ENCODE data around the gene ROR1. TPM values are rescaled to one million over a fixed set of nuclear protein-coding genes. Genes with fewer than 3 reads are reported as not detected.

The ROR1 gene
- total and polyA plus RNA-seq, 12 donors, result 2.9 to 36.2 (median 15.3) TPM

DNA sequence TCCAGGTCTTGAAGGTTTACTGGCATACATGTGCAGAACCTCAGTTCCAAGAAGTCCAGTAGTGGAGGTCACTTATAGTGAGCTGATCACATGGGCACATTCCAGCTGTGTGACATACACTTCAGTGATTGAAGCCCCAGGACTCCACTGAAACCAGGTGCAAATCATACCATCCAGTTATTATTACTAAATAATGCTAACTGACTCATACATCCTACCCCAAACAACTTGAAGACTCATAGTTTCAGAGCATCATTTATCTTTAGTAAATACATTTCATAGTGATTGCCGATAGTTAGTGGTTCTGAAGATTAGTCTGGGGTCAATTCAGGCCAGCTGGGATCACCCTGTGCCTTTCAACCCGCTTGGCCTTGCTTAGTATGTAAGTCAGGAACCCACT, 291.8 kb downstream of the ROR1 start:
- TF ChIP-seq, protein P1, sequence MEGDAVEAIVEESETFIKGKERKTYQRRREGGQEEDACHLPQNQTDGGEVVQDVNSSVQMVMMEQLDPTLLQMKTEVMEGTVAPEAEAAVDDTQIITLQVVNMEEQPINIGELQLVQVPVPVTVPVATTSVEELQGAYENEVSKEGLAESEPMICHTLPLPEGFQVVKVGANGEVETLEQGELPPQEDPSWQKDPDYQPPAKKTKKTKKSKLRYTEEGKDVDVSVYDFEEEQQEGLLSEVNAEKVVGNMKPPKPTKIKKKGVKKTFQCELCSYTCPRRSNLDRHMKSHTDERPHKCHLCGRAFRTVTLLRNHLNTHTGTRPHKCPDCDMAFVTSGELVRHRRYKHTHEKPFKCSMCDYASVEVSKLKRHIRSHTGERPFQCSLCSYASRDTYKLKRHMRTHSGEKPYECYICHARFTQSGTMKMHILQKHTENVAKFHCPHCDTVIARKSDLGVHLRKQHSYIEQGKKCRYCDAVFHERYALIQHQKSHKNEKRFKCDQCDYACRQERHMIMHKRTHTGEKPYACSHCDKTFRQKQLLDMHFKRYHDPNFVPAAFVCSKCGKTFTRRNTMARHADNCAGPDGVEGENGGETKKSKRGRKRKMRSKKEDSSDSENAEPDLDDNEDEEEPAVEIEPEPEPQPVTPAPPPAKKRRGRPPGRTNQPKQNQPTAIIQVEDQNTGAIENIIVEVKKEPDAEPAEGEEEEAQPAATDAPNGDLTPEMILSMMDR (IDR thresholded peaks at IDR 0.05), result no peak
- DNase-seq, result no peak
- H3K4me3 ChIP-seq, result no peak overlapping the region
- peaks cover 0 to 28% (median 0%) of the 10 kb centered on the region in 9 donors for H3K4me1 ChIP-seq
- intact Hi-C loops (cut with DNase I), result no loop called here
- H3K9me3 ChIP-seq, result no peaks in the 10 kb centered on the region
- no peaks in the 10 kb centered on the region for H3K36me3 ChIP-seq
- WGBS, 2 donors, result 93% methylated on average over 2 of the region's 2 CpGs
- H3K27ac ChIP-seq, result no peak overlapping the region
- no peak for ATAC-seq
- H3K27me3 ChIP-seq, result no peaks in the 10 kb centered on the region

GRCh38 chr1:64072089-64072793, 298.4 kb downstream of the ROR1 start:
- no peaks in the 10 kb centered on the region for H3K9me3 ChIP-seq
- H3K4me1 ChIP-seq, result peaks cover 6 to 71% (median 32%) of the 10 kb centered on the region in 9 donors
- TF ChIP-seq, protein P1 (IDR thresholded peaks at IDR 0.05), result no peak
- DNase-seq (no peak), ATAC-seq (peak in 7 of 8 donors; percentile 30 to 85 (median 69))
- H3K27ac ChIP-seq, result peak overlapping the region in 6 of 10 donors; percentile 30 to 74 (median 58)
- 36 to 39% methylated on average over 5 of the region's 5 CpGs for WGBS, 2 donors
- H3K36me3 ChIP-seq, result no peaks in the 10 kb centered on the region
- no peak overlapping the region for H3K4me3 ChIP-seq
- intact Hi-C loops (cut with DNase I), result no loop called here
- no peaks in the 10 kb centered on the region for H3K27me3 ChIP-seq

- intact Hi-C loops (cut with DNase I), result no loop called here
- peak overlapping the region in 7 of 10 donors; percentile 30 to 74 (median 56) for H3K27ac ChIP-seq
Observed at GRCh38 chr1:64073705-64074104, 299.9 kb downstream of the ROR1 start.

GRCh38 chr1:64074767-64075166, 300.9 kb downstream of the ROR1 start:
- 67 to 69% methylated on average over 4 of the region's 4 CpGs for WGBS, 2 donors
- Histone ChIP-seq H3K4me3 (no peak overlapping the region), H3K27ac (peak overlapping the region in 4 of 10 donors; percentile 35 to 74 (median 64)), H3K9me3 (no peaks in the 10 kb centered on the region), H3K27me3 (no peaks in the 10 kb centered on the region), H3K36me3 (no peaks in the 10 kb centered on the region), H3K4me1 (peaks cover 6 to 74% (median 32%) of the 10 kb centered on the region in 9 donors)
- no peak for ATAC-seq
- intact Hi-C loops (cut with DNase I), result no loop called here
- TF ChIP-seq, protein P1 (IDR thresholded peaks at IDR 0.05), result no peak
- DNase-seq, result no peak

More at GRCh38 chr1:64073705-64074104, 299.9 kb downstream of the ROR1 start:
- no peaks in the 10 kb centered on the region for H3K36me3 ChIP-seq
- peaks cover 6 to 77% (median 32%) of the 10 kb centered on the region in 9 donors for H3K4me1 ChIP-seq
- H3K9me3 ChIP-seq, result no peaks in the 10 kb centered on the region
- WGBS, 2 donors, result 46 to 48% methylated on average over 2 of the region's 2 CpGs
- no peak overlapping the region for H3K4me3 ChIP-seq
- peak in 1 of 2 donors; percentile 15 for DNase-seq
- peak; percentile 62 to 85 (median 77) for ATAC-seq
- H3K27me3 ChIP-seq, result no peaks in the 10 kb centered on the region
- TF ChIP-seq, protein P1 (IDR thresholded peaks at IDR 0.05), result no peak

All from heart right ventricle (tissue), 16 donors.